ENCODE measurements around the gene PTGES3.

DNA sequence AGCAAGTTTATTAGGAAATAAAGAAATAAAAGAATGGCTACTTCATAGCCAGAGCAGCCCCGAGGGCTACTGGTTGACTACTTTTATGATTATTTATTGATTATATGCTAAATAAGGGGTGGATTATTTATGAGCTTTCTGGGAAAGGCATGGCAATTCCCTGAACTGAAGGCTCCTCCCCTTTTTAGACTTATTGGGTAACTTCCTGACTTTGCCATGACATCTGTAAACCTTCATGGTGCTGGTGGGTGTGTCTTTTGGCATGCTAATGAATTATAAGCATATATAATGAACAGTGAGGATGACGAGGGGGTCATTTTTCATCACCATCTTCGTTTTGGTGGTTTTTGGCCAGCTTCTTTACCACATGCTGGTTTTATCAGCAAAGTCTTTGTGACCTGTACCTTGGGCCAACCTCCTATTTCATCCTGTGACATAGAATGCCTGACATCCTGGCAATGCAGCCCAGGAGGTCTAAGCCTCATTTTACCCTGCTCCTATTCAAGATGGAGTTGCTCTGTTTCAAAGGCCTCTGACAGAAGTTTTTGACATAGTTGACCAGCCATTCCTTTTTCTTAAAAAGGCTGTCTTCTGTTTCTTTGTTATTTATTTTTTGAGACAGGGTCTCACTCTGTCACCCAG is 11.1 kb upstream of the PTGES3 start:
- no peak for TF ChIP-seq ZNF274 (IDR thresholded peaks at IDR 0.05; ENCODE audit: low read depth, low read length)
- TF ChIP-seq YY1 (IDR thresholded peaks at IDR 0.05; ENCODE audit: insufficient read depth, insufficient read length), result no peak
